H1 (cell line): ENCODE results near the gene NAPG. TPM values are rescaled to one million over a fixed set of nuclear protein-coding genes. Genes with fewer than 3 reads are reported as not detected.
"Not testable (repeated sequence)": the region's sequence is repeated elsewhere in the genome, so short reads cannot be mapped to it uniquely, and the experiment has no call there.

ENCODE experiments used
- CTCF ChIA-PET: fragments of 300-600 bp; sonication (Branson Sonifier 250); formaldehyde crosslinking; loops from one replicate; lab custom pipeline; 2021; ENCODE audit not compliant: partially characterized antibody; lab: Charles Lee
- POLR2A ChIA-PET: fragments of 300-600 bp; sonication (Branson Sonifier 250); formaldehyde crosslinking; loops from one replicate; lab custom pipeline; 2021; ENCODE audit warnings: inconsistent platforms; ENCODE audit not compliant: partially characterized antibody; lab: Charles Lee
- DNase-seq, 2 experiments: peaks; one replicate each; pipeline versions ENCODE4 v3.0.0 to v3.0.0-alpha.2; 2010 to 2022; ENCODE audit warnings: low spot score in 2 of 2, low read depth in 1 of 2, mixed read lengths in 1 of 2
- FAIRE-seq: peaks from 2 replicates; lab custom pipeline; 2011; peaks lifted over from hg19 to GRCh38; lab: Jason Lieb, UNC
- H2AFZ ChIP-seq: 2 replicates; pipeline ENCODE4 v1.8.1; 2012; ENCODE audit warnings: low read length, inconsistent platforms
- H2AK5ac ChIP-seq: 2 replicates; pipeline ENCODE4 v1.6.1; 2013; ENCODE audit warnings: low read depth, low read length
- H2BK120ac ChIP-seq: replicated peaks from 2 replicates; pipeline ENCODE3; 2013; ENCODE audit warnings: low read depth, low read length, inconsistent platforms
- H2BK12ac ChIP-seq: 2 replicates; pipeline ENCODE4 v1.6.1; 2013; ENCODE audit warnings: low read depth, low read length
- H2BK15ac ChIP-seq: 2 replicates; pipeline ENCODE4 v1.6.1; 2013; ENCODE audit warnings: low read length
- H2BK20ac ChIP-seq: 2 replicates; pipeline ENCODE4 v1.6.1; 2013; ENCODE audit warnings: low read length
- H2BK5ac ChIP-seq: 2 replicates; pipeline ENCODE4 v1.6.1; 2013; ENCODE audit warnings: low read depth, low read length
- H3K14ac ChIP-seq: 2 replicates; pipeline ENCODE4 v1.6.1; 2013; ENCODE audit warnings: inconsistent platforms; ENCODE audit not compliant: insufficient read length
- H3K18ac ChIP-seq: 2 replicates; pipeline ENCODE4 v1.6.1; 2013; ENCODE audit warnings: low read length; ENCODE audit errors: extremely low read depth
- H3K23ac ChIP-seq: 2 replicates; pipeline ENCODE4 v1.6.1; 2013; ENCODE audit warnings: inconsistent platforms; ENCODE audit not compliant: insufficient read length
- H3K23me2 ChIP-seq: 2 replicates; pipeline ENCODE4 v1.6.1; 2013; ENCODE audit warnings: low read depth, low read length
- H3K27ac ChIP-seq: 2 replicates; pipeline ENCODE4 v1.6.1; 2011; ENCODE audit warnings: low read depth, low read length, inconsistent platforms
- H3K27me3 ChIP-seq, 4 experiments: replicated peaks in 1 of 4; 1 replicate in 1 of 4; 2 replicates in 3 of 4; pipeline versions ENCODE4 v1.6.1 to v1.8.1; 2011 to 2013; ENCODE audit warnings: low read length in 3 of 4, mild to moderate bottlenecking in 3 of 4, inconsistent platforms in 2 of 4, mixed read lengths in 2 of 4, moderate library complexity in 1 of 4; ENCODE audit not compliant: control insufficient read depth in 3 of 4, insufficient read depth in 3 of 4; ENCODE audit errors: extremely low read depth in 1 of 4
- H3K36me3 ChIP-seq, 4 experiments: 2 replicates each; pipeline versions ENCODE4 v1.6.1 to v1.8.1; 2011 to 2013; ENCODE audit warnings: mild to moderate bottlenecking in 4 of 4, low read length in 3 of 4, moderate library complexity in 2 of 4, control low read depth in 1 of 4, inconsistent platforms in 1 of 4; ENCODE audit not compliant: insufficient read depth in 4 of 4, control insufficient read depth in 2 of 4
- H3K4ac ChIP-seq: replicated peaks from 2 replicates; pipeline ENCODE3; 2013; ENCODE audit warnings: low read length, low read depth, mixed read lengths, inconsistent platforms; ENCODE audit not compliant: insufficient read length
- H3K4me1 ChIP-seq, 4 experiments: replicated peaks in 1 of 4; 1 replicate in 1 of 4; 2 replicates in 3 of 4; pipeline versions ENCODE4 v1.6.1 to v1.8.1; 2011 to 2013; ENCODE audit warnings: low read length in 3 of 4, inconsistent platforms in 2 of 4, mixed read lengths in 1 of 4; ENCODE audit not compliant: insufficient read depth in 4 of 4, control insufficient read depth in 3 of 4
- H3K4me2 ChIP-seq, 2 experiments: 2 replicates each; pipeline versions ENCODE4 v1.6.1 to v1.8.1; 2011 to 2013; ENCODE audit warnings: low read depth in 2 of 2, low read length in 2 of 2, control low read depth in 1 of 2, inconsistent platforms in 1 of 2, mild to moderate bottlenecking in 1 of 2; ENCODE audit not compliant: insufficient read depth in 1 of 2
- H3K4me3 ChIP-seq, 4 experiments: fragments of 200-600, 300-600 bp in 1 of 4; sonication (generic), shearing (Covaris generic), sonication (Bioruptor Twin) in 1 of 4; 2 replicates each; pipeline versions ENCODE4 v1.5.1 to v1.8.1; 2011 to 2016; ENCODE audit warnings: low read length in 4 of 4, low read depth in 3 of 4, control low read depth in 2 of 4, inconsistent platforms in 2 of 4, mild to moderate bottlenecking in 2 of 4, mixed read lengths in 1 of 4, moderate library complexity in 1 of 4; ENCODE audit not compliant: insufficient read depth in 2 of 4; ENCODE audit errors: extremely low read depth in 1 of 4
- H3K56ac ChIP-seq: replicated peaks from 2 replicates; pipeline ENCODE3; 2013; ENCODE audit warnings: low read depth, mild to moderate bottlenecking, mixed read lengths, low read length, inconsistent platforms; ENCODE audit not compliant: insufficient read length
- H3K79me1 ChIP-seq: 2 replicates; pipeline ENCODE4 v1.6.1; 2013; ENCODE audit warnings: low read depth, low read length, control low read depth
- H3K79me2 ChIP-seq, 2 experiments: 2 replicates each; pipeline versions ENCODE4 v1.6.1 to v1.8.1; 2012 to 2013; ENCODE audit warnings: low read length in 2 of 2, mild to moderate bottlenecking in 2 of 2, inconsistent platforms in 1 of 2; ENCODE audit not compliant: insufficient read depth in 2 of 2, control insufficient read depth in 1 of 2
- H3K9ac ChIP-seq, 4 experiments: replicated peaks in 1 of 4; 1 replicate in 1 of 4; 2 replicates in 3 of 4; pipeline versions ENCODE4 v1.6.1 to v1.8.1; 2011 to 2013; ENCODE audit warnings: low read depth in 3 of 4, low read length in 3 of 4, control low read depth in 2 of 4, mild to moderate bottlenecking in 2 of 4, moderate library complexity in 2 of 4, inconsistent platforms in 1 of 4; ENCODE audit errors: extremely low read depth in 1 of 4
- H3K9me3 ChIP-seq, 2 experiments: 2 replicates each; pipeline versions ENCODE4 v1.6.1 to v1.8.1; 2012 to 2013; ENCODE audit warnings: mild to moderate bottlenecking in 2 of 2, moderate library complexity in 2 of 2, control low read depth in 1 of 2, inconsistent platforms in 1 of 2, low read depth in 1 of 2, low read length in 1 of 2, mixed read lengths in 1 of 2; ENCODE audit not compliant: insufficient read depth in 2 of 2
- H4K20me1 ChIP-seq, 2 experiments: replicated peaks in 1 of 2; 2 replicates each; pipeline versions ENCODE3 to v1.8.1; 2011 to 2013; ENCODE audit warnings: inconsistent platforms in 2 of 2, low read length in 2 of 2, mild to moderate bottlenecking in 1 of 2; ENCODE audit not compliant: insufficient read depth in 2 of 2, control insufficient read depth in 1 of 2
- H4K5ac ChIP-seq: 2 replicates; pipeline ENCODE4 v1.6.1; 2013; ENCODE audit warnings: low read length, low read depth, mixed read lengths, inconsistent platforms; ENCODE audit not compliant: insufficient read length
- H4K8ac ChIP-seq: 2 replicates; pipeline ENCODE4 v1.8.0; 2013; ENCODE audit warnings: mild to moderate bottlenecking, moderate library complexity, low read length, inconsistent platforms; ENCODE audit not compliant: insufficient read depth; ENCODE audit errors: extremely low read depth
- H4K91ac ChIP-seq: replicated peaks from 2 replicates; pipeline ENCODE3; 2013; ENCODE audit warnings: low read length, mixed read lengths, inconsistent platforms; ENCODE audit not compliant: insufficient read length
- GTF2F1 ChIP-seq: IDR thresholded peaks from 2 replicates; pipeline ENCODE4 v1.6.1; 2012; ENCODE audit warnings: low read depth, low read length, improper control_type of control experiment, borderline replicate concordance
- POU5F1 ChIP-seq: IDR thresholded peaks from 2 replicates; pipeline ENCODE4 v1.6.1; 2011; ENCODE audit warnings: low read depth, mild to moderate bottlenecking, low read length, moderate library complexity
- WGBS, 2 experiments: shearing (Covaris generic) in 1 of 2; methylation state at CpG; one replicate each; pipeline versions ENCODE4 v1.1.6 to v1.1.7; 2013 to 2015; ENCODE audit warnings: low lambda C conversion rate in 2 of 2, mixed read lengths in 2 of 2, inconsistent platforms in 1 of 2, low coverage in 1 of 2, missing lambda C conversion rate in 1 of 2; ENCODE audit not compliant: insufficient replicate concordance in 2 of 2, insufficient coverage in 1 of 2, insufficient read length in 1 of 2; ENCODE audit errors: extremely low coverage in 1 of 2, missing lambda C conversion rate in 1 of 2; 5-methylcytosine and 5-hydroxymethylcytosine counted together
- polyA plus RNA-seq, 7 experiments: library from polyadenylated mRNA; depleted of rRNA in 3 of 7; stranded (reverse) in 5 of 7; unstranded in 2 of 7; fragments of >200 nt in 5 of 7; fragments of 200-250 nt in 2 of 7; gene quantifications; 1 replicate in 5 of 7; 2 replicates in 1 of 7; 4 replicates in 1 of 7; pipeline versions ENCODE4 v1.2.1 to v1.2.3, GENCODE V29; 2011 to 2013; ENCODE audit warnings: missing spikeins in 2 of 7, mixed read lengths in 2 of 7
- total RNA-seq: library from RNA; stranded (reverse); fragmentation: NEBNext Ultra II Directional; extraction: Animal tissue kit (Norgen Biotek cat#: 25700); gene quantifications from 2 replicates; pipeline ENCODE4 v1.2.1, GENCODE V29; 2021

NAPG gene
- total and polyA plus RNA-seq, 2 of the 8 experiments (the other 6 are each of a cell fraction or from before 2014, with no cell fraction given) = 8.0 to 23.5 TPM

GRCh38 chr18:10571537-10571936, 45.7 kb downstream of the NAPG start (continued):
- no peak for TF ChIP-seq GTF2F1
- no peak for TF ChIP-seq POU5F1

- H2AFZ ChIP-seq, FAIRE-seq, H3K27ac ChIP-seq, H3K79me2 ChIP-seq, H2BK120ac ChIP-seq, H3K23me2 ChIP-seq, H3K4ac ChIP-seq, H4K5ac ChIP-seq, H3K23ac ChIP-seq, H3K27me3 ChIP-seq, H4K20me1 ChIP-seq, H4K8ac ChIP-seq, H3K56ac ChIP-seq, H2BK20ac ChIP-seq, CTCF ChIA-PET, H3K4me2 ChIP-seq, H2BK12ac ChIP-seq, H2BK15ac ChIP-seq, H3K4me1 ChIP-seq, H3K79me1 ChIP-seq, POLR2A ChIA-PET, H3K18ac ChIP-seq, H4K91ac ChIP-seq, H2BK5ac ChIP-seq, H2AK5ac ChIP-seq, H3K9ac ChIP-seq, DNase-seq, H3K36me3 ChIP-seq, H3K9me3 ChIP-seq, H3K14ac ChIP-seq, H3K4me3 ChIP-seq: not testable (repeated sequence)
- no CpG with 5 or more reads among the region's 2 CpGs for WGBS, 2 experiments
Measured at GRCh38 chr18:10573261-10573660, 47.4 kb downstream of the NAPG start.
